Measurements from ENCODE around the gene COPS3. TPM values are rescaled to one million over a fixed set of nuclear protein-coding genes. Genes with fewer than 3 reads are reported as not detected.

The COPS3 gene
- total and polyA plus RNA-seq, 2 of the 4 experiments (the other 2 are of a cell fraction), result 71.4 to 144 TPM

- no peaks in the 10 kb centered on the region for H3K9me3 ChIP-seq (ENCODE audit: control insufficient read depth, insufficient read depth, low read length)
- intact Hi-C loops (cut with micrococcal nuclease) (no loop called here), in situ Hi-C loops (cut with MboI; ENCODE audit: low sequenced_read_pairs) (no loop called here), dilution Hi-C loops (cut with HindIII; ENCODE audit: low sequenced_read_pairs, unreplicated experiment) (no loop called here)
- no peak overlapping the region for H3K14ac ChIP-seq (replicated peaks; ENCODE audit: low read depth, low read length)
- ATAC-seq (ENCODE audit: low read depth) (no peak), DNase-seq (no peak)
- no peak overlapping the region for H3K18ac ChIP-seq (ENCODE audit: low read depth, low read length)
- no peak overlapping the region for H3K27ac ChIP-seq (ENCODE audit: insufficient read depth, low read length)
- H4K8ac ChIP-seq (ENCODE audit: low read depth in 2 of 2, low read length in 2 of 2), result no peak overlapping the region
- H3K4me1 ChIP-seq (ENCODE audit: control insufficient read depth, insufficient read depth, low read length), result no peaks in the 10 kb centered on the region
- no TSS peak for BruUV-seq (replicated peaks)
- no peak overlapping the region for H3K23ac ChIP-seq (ENCODE audit: low read depth, low read length)
- no peak overlapping the region for H3K4ac ChIP-seq (ENCODE audit: low read depth, low read length)
- no peak overlapping the region for H2BK15ac ChIP-seq (ENCODE audit: low read depth, low read length)
- no peak overlapping the region for H2AK9ac ChIP-seq (replicated peaks; ENCODE audit: low read depth, low read length, poor library complexity)
- no peak overlapping the region for H3K9ac ChIP-seq (ENCODE audit: low read depth, low read length)
- CTCF ChIA-PET, result no interaction called here
- H3K27me3 ChIP-seq (ENCODE audit: control insufficient read depth, insufficient read depth, low read length), result no peaks in the 10 kb centered on the region
- no peak overlapping the region for H2BK20ac ChIP-seq (ENCODE audit: low read depth, low read length)
- POLR2A ChIA-PET (ENCODE audit: unreplicated experiment), result no interaction called here
- H4K5ac ChIP-seq (ENCODE audit: low read depth, low read length), result no peak overlapping the region
- peaks cover 70% of the 10 kb centered on the region for H3K36me3 ChIP-seq (ENCODE audit: control insufficient read depth, insufficient read depth, low read length)
- no peak overlapping the region for H3K4me3 ChIP-seq (ENCODE audit: insufficient read depth, low read depth, low read length)
- no peak overlapping the region for H2BK120ac ChIP-seq (ENCODE audit: low read depth, low read length)
- peaks cover 13 to 66% of the 10 kb centered on the region in 2 experiments for H3K79me1 ChIP-seq (ENCODE audit: low read depth in 1 of 2, low read length in 2 of 2)
- H3K4me2 ChIP-seq (ENCODE audit: low read depth, low read length), result no peak overlapping the region
- H2AFZ ChIP-seq (replicated peaks; ENCODE audit: low read length, poor library complexity), result no peak overlapping the region
- H3K56ac ChIP-seq (ENCODE audit: extremely low read depth, insufficient read depth, low read length), result no peak overlapping the region
- H2AK5ac ChIP-seq (ENCODE audit: low read depth, low read length), result no peak overlapping the region
- WGBS, 2 experiments (ENCODE audit: extremely low coverage in 2 of 2, insufficient read length in 1 of 2), result 87% methylated on average over 10 of the region's 26 CpGs; no CpG with 5 or more reads in 1 of the 2 experiments
- no peak overlapping the region for H4K91ac ChIP-seq (ENCODE audit: insufficient read depth, low read depth, low read length)
- no peaks in the 10 kb centered on the region for H3K9me1 ChIP-seq (ENCODE audit: insufficient read depth, low read length)
- peaks cover 54% of the 10 kb centered on the region for H4K20me1 ChIP-seq (ENCODE audit: insufficient read depth, low read length)
- H2BK5ac ChIP-seq (ENCODE audit: low read depth, low read length, poor library complexity, severe bottlenecking), result no peak overlapping the region
- no peak for TF ChIP-seq MAFK (IDR thresholded peaks at IDR 0.05; ENCODE audit: low read depth, low read length)
- TF ChIP-seq, protein P1, sequence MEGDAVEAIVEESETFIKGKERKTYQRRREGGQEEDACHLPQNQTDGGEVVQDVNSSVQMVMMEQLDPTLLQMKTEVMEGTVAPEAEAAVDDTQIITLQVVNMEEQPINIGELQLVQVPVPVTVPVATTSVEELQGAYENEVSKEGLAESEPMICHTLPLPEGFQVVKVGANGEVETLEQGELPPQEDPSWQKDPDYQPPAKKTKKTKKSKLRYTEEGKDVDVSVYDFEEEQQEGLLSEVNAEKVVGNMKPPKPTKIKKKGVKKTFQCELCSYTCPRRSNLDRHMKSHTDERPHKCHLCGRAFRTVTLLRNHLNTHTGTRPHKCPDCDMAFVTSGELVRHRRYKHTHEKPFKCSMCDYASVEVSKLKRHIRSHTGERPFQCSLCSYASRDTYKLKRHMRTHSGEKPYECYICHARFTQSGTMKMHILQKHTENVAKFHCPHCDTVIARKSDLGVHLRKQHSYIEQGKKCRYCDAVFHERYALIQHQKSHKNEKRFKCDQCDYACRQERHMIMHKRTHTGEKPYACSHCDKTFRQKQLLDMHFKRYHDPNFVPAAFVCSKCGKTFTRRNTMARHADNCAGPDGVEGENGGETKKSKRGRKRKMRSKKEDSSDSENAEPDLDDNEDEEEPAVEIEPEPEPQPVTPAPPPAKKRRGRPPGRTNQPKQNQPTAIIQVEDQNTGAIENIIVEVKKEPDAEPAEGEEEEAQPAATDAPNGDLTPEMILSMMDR (conservative IDR thresholded peaks at IDR 0.05; ENCODE audit: low read depth, low read length), result no peak
- TF ChIP-seq CHD1 (IDR thresholded peaks at IDR 0.05; ENCODE audit: low read depth, low read length), result no peak
- no peak for TF ChIP-seq BHLHE40 (IDR thresholded peaks at IDR 0.05; ENCODE audit: low read depth, low read length)
- no peak for TF ChIP-seq MAZ (IDR thresholded peaks at IDR 0.05; ENCODE audit: borderline replicate concordance, low read depth, low read length)
- TF ChIP-seq RCOR1 (IDR thresholded peaks at IDR 0.05; ENCODE audit: insufficient replicate concordance, low read length), result no peak
- no peak for TF ChIP-seq MXI1 (IDR thresholded peaks at IDR 0.05; ENCODE audit: borderline replicate concordance, low read depth, low read length)
- no peak for TF ChIP-seq NFE2L2 (IDR thresholded peaks at IDR 0.05; ENCODE audit: low read depth, low read length)
- no peak for TF ChIP-seq FOS (IDR thresholded peaks at IDR 0.05; ENCODE audit: low read depth, low read length)
- TF ChIP-seq RFX5 (IDR thresholded peaks at IDR 0.05; ENCODE audit: low read depth, low read length), result no peak
- no peak for TF ChIP-seq POLR2A (IDR thresholded peaks at IDR 0.05; ENCODE audit: low read depth, low read length)
- no peak for TF ChIP-seq USF2 (IDR thresholded peaks at IDR 0.05; ENCODE audit: low read depth, low read length)
- TF ChIP-seq, protein P2, sequence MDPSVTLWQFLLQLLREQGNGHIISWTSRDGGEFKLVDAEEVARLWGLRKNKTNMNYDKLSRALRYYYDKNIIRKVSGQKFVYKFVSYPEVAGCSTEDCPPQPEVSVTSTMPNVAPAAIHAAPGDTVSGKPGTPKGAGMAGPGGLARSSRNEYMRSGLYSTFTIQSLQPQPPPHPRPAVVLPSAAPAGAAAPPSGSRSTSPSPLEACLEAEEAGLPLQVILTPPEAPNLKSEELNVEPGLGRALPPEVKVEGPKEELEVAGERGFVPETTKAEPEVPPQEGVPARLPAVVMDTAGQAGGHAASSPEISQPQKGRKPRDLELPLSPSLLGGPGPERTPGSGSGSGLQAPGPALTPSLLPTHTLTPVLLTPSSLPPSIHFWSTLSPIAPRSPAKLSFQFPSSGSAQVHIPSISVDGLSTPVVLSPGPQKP (IDR thresholded peaks at IDR 0.05; ENCODE audit: borderline replicate concordance, low read depth, low read length), result no peak
- TF ChIP-seq RAD21 (IDR thresholded peaks at IDR 0.05; ENCODE audit: low read length), result no peak
- no peak for TF ChIP-seq CEBPB (IDR thresholded peaks at IDR 0.05; ENCODE audit: low read depth, low read length)
These were observed 51.3 kb downstream of the COPS3 start for GRCh38 chr17:17229416-17230384.
